ENCODE results near the gene INPP4B. TPM values are rescaled to one million over a fixed set of nuclear protein-coding genes. Genes with fewer than 3 reads are reported as not detected.

INPP4B gene
- total RNA-seq, 1 donor from 2014 or later, result 3.4 TPM

- Mint-ChIP-seq H3K36me3 (ENCODE audit: insufficient read depth) (no peaks in the 10 kb centered on the region), H3K27ac (no peak overlapping the region), H3K27me3 (no peaks in the 10 kb centered on the region), H3K4me3 (ENCODE audit: low read depth) (no peak overlapping the region), H3K9me3 (ENCODE audit: low read depth) (no peaks in the 10 kb centered on the region), H3K4me1 (ENCODE audit: low read depth) (peaks cover 4% of the 10 kb centered on the region)
- TF ChIP-seq CTCF (IDR thresholded peaks at IDR 0.05; ENCODE audit: unreplicated experiment), result no peak
- DNase-seq (ENCODE audit: low spot score, unreplicated experiment), result no peak
Measured at GRCh38 chr4:142036795-142037583, 809.1 kb downstream of the INPP4B start.

GRCh38 chr4:142035566-142035965, 810.5 kb downstream of the INPP4B start:
- DNase-seq (ENCODE audit: low spot score, unreplicated experiment), result no peak
- no peak for TF ChIP-seq CTCF (IDR thresholded peaks at IDR 0.05; ENCODE audit: unreplicated experiment)
- Mint-ChIP-seq H3K4me1 (ENCODE audit: low read depth) (peaks cover 4% of the 10 kb centered on the region), H3K27ac (no peak overlapping the region), H3K36me3 (ENCODE audit: insufficient read depth) (no peaks in the 10 kb centered on the region), H3K9me3 (ENCODE audit: low read depth) (no peaks in the 10 kb centered on the region), H3K4me3 (ENCODE audit: low read depth) (no peak overlapping the region), H3K27me3 (no peaks in the 10 kb centered on the region)

GRCh38 chr4:142034101-142034500, 812.0 kb downstream of the INPP4B start:
- Mint-ChIP-seq H3K27ac (no peak overlapping the region), H3K4me3 (ENCODE audit: low read depth) (no peak overlapping the region), H3K36me3 (ENCODE audit: insufficient read depth) (no peaks in the 10 kb centered on the region), H3K27me3 (no peaks in the 10 kb centered on the region), H3K4me1 (ENCODE audit: low read depth) (peaks cover 4% of the 10 kb centered on the region), H3K9me3 (ENCODE audit: low read depth) (no peaks in the 10 kb centered on the region)
- no peak for DNase-seq (ENCODE audit: low spot score, unreplicated experiment)
- no peak for TF ChIP-seq CTCF (IDR thresholded peaks at IDR 0.05; ENCODE audit: unreplicated experiment)

GRCh38 chr4:142030010-142030409, 816.1 kb downstream of the INPP4B start:
- H3K27me3 Mint-ChIP-seq, result no peaks in the 10 kb centered on the region
- H3K9me3 Mint-ChIP-seq (ENCODE audit: low read depth), result no peaks in the 10 kb centered on the region
- no peaks in the 10 kb centered on the region for H3K4me1 Mint-ChIP-seq (ENCODE audit: low read depth)
- H3K36me3 Mint-ChIP-seq (ENCODE audit: insufficient read depth), result no peaks in the 10 kb centered on the region
- no peak overlapping the region for H3K4me3 Mint-ChIP-seq (ENCODE audit: low read depth)
- DNase-seq (ENCODE audit: low spot score, unreplicated experiment), result no peak
- no peak overlapping the region for H3K27ac Mint-ChIP-seq
- TF ChIP-seq CTCF (IDR thresholded peaks at IDR 0.05; ENCODE audit: unreplicated experiment), result no peak

GRCh38 chr4:142021761-142022160, 824.3 kb downstream of the INPP4B start:
- no peak for DNase-seq (ENCODE audit: low spot score, unreplicated experiment)
- TF ChIP-seq CTCF (IDR thresholded peaks at IDR 0.05; ENCODE audit: unreplicated experiment), result no peak
- no peaks in the 10 kb centered on the region for H3K27me3 Mint-ChIP-seq
- no peaks in the 10 kb centered on the region for H3K36me3 Mint-ChIP-seq (ENCODE audit: insufficient read depth)
- H3K4me3 Mint-ChIP-seq (ENCODE audit: low read depth), result no peak overlapping the region
- H3K9me3 Mint-ChIP-seq (ENCODE audit: low read depth), result no peaks in the 10 kb centered on the region
- no peak overlapping the region for H3K27ac Mint-ChIP-seq
- H3K4me1 Mint-ChIP-seq (ENCODE audit: low read depth), result no peaks in the 10 kb centered on the region

Measured in progenitor cell of endocrine pancreas (in vitro differentiated cells).